HG02798 (cell line): ENCODE results near the gene KRT34.
"Not testable (repeated sequence)": the region's sequence is repeated elsewhere in the genome, so short reads cannot be mapped to it uniquely, and the experiment has no call there.

ENCODE experiments used
- ATAC-seq: cut with Tn5 transposase; IDR thresholded peaks from one replicate; pipeline ENCODE4 v1.9.1; 2021; ENCODE audit warnings: mild to moderate bottlenecking; ENCODE audit not compliant: unreplicated experiment, poor library complexity

KRT34 gene

DNA sequence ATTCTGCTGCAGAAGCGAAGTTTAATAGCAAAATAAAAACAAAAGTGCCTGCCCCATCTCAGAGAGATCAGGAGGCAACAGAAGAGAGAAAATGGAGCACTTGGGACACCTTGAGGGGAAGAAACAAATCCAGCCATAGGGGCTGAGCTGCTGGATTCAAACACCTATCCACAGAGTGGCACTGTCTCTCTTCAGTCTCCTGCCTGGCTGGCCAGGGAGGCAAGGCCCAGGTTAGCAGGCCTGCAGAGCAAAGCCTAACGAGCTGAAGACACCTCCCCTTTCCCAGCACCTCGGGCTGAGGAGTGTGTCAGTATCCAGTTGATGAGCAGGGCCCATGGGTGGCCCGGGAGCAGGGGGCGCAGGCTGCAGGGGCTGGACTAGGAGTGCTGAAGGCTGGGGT lies 24.1 kb upstream of the KRT34 start:
- no peak for ATAC-seq

DNA sequence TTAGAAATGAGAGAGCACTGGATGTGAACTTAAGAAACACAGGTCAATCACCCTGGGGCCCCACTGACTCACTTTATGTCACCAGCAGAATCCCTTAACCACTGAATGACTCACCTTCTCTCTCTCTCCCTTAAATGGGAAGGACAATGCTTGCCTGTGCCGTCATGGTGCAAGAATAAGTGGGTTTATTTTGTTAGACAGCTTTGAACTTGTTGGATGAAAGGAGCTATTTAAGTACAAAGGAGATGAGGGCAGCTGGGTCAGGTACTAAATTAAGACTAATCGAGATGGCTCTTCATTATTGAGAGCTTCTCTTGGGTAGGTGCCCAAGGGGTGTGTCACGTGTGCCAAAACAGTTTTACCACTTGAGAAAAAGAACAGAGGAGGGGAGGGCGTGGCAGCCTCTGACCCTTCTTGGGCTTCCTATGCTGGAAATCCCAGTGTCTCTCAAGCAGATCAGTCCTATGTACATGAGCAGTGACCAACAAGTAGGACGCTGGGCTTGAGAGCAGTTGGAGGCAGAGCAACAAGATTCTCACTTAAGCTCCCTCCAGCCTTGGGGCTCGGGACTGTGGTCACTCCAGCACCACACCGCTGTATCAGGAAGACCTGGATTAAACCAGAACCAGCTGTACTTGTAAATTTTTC lies 22.0 kb upstream of the KRT34 start:
- ATAC-seq = no peak

DNA sequence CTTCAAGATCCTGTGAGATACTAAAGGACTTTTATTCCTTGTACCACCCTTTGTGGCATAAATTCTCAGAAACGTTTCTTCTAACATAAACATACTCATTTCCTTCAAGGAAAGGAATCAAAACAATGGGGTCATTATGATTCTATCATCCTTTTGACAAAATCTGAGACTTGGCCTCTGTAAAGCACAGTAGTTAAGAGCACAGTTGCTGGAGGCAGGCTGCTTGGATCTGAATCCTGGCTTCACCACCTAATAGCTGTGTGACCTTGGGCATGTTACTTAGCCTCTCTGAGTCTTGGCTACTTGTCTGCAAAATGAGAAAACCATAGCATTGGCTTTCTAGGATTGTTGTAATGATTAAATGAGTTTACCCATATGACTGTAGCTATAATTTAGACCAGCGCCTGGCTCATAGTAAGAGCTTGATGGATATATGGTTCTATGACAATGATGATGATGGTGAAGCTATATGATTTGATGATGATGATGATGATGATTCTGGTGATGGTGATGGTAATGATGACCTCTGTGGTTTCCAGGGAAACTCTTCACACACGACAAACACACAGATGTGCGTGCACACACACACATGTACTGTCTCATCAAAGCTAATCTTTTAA lies 21.4 kb upstream of the KRT34 start:
- ATAC-seq = no peak

DNA sequence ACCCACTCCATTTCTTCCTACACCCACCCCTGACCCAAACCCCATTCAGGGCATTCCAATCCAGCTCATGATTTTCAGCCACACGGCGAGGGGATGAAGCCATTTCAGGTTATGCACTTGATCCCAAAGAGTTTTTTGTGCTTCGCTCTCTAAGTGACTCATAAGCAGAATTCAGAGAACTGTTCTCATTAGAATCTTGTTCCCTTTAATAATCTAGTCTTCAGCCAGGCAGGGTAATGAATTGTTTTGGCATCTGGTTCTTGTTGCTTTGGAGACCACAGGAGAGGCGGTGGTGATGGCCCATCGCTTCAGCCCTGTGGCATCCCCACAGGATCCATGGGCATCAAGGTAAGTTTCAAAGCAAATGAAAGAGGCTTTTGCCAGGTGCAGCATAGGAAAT lies 20.1 kb upstream of the KRT34 start:
- ATAC-seq = no peak

DNA sequence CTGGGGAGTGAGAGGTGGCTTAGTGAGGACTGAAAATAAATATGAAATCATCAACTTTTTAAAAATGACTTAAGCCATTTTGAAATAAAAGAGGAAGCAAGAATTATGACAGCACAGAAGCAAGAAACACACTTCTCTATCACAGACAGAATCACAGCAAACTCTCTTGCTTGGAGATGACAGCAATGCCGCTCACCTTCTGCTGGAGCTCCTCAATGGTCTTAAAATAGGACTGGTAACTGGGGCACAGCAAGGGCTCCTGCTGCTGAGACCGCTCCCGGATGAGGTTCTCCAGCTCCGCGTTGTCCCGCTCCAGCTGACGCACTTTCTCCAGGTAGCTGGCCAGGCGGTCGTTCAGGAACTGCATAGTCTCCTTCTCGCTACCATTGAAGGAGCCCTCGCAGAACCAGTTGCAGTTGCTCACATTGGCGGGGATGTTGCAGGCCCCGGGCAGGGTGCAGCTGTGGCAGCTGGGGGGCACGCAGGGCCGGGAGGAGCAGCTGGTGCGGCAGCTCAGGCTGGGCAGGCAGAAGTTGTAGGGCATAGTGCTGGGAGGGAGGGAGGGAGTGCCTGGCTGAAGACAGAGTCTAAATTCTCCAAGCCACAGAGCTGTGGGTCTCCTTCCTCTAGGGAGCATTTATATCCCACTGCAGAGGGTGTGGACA lies 15.0 kb upstream of the KRT34 start, which contains the start of gene KRT31:
KRT31 (minus strand) TSS at position 613 of the 665 bp plus-strand sequence; CDS start at position 544, 69 bp downstream.
- no peak for ATAC-seq

DNA sequence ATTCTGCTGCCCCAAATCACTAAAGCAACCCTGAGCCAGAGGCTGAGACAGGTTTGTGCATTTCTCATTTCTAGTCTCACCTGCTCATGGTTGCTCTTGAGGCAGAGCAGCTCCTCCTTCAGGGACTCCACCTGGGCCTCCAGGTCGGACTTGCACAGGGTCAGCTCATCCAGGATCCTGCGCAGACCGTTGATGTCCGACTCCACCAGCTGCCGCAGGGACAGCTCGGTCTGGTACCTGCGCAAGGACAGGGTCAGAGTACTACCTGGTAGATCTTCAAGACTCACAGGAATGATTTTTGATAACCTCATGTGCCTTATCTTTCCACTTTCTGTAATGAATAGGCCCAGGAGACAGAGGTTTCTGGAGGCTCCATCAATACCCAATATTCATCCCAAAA lies 14.2 kb upstream of the KRT34 start:
- ATAC-seq = no peak

DNA sequence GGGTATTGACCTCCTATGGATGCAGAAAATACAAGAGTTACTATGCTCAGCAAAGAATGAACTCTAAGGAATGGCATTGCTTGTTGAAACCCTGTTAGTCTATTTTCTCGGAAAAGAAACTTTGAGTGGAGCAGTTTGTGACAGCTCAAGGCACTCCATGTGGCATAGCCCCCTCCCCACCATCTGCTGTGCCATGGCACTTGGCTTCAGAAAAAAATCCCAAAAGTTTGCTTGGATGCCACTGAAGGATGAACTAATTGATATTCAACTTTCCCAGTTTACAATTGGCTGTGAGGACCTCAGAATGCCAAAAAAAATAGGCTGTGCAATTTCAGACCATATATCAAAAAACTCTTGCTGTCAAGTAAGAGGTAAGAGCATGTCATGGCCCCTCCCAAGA lies 13.5 kb upstream of the KRT34 start:
- ATAC-seq = no peak

DNA sequence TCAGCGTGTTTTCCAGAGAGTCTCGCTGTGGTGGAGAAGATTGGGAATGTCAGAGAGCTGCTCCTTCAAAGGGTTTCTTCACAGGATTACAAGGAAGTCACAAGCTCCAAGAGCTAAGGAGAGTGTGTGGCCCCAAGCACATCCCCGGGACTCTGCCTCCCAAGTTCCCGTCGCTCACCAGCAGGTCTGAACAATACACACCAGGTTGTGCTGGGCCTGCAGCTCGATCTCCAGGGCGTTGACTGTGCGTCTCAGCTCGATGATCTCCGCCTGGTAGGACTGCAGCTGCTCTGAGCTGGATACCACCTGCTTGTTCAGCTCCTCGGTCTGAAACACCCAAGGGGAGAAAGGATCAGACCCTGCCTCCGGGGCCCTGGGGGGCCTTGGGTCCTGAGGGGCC lies 12.9 kb upstream of the KRT34 start:
- not testable (repeated sequence) for ATAC-seq

DNA sequence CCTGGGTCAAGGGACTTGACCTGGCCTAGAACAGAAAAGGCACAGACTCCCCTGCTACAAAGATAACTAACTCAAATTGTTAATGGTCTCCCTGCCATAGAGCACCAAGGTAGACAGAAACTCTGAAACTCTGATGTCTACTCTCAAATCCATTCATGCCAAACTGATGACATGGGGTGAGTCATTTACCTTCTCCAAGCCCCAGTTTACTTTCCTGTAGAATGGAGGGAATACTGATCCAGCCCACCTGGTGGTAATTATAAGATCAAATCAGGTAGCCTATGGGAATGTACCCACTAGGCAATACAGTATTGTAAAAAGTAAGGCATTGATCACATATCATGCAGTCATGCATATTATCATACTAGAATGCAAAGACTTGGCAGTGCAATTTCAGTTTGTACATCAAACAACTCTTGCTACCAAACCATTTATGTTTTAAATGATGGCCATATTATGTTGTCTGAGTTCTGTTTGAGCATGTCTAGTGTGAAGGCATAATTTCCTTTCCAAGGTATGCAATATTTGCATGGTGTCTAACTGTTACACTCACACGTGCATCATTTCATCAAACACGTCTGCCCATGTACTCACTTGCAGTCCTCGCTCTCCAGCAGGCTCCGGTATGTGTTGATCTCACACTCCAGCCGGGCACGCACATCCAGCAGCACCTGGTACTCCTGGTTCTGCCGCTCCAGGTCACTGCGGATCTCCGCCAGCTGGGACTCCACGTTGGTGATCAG lies 12.3 kb upstream of the KRT34 start:
- ATAC-seq = no peak

DNA sequence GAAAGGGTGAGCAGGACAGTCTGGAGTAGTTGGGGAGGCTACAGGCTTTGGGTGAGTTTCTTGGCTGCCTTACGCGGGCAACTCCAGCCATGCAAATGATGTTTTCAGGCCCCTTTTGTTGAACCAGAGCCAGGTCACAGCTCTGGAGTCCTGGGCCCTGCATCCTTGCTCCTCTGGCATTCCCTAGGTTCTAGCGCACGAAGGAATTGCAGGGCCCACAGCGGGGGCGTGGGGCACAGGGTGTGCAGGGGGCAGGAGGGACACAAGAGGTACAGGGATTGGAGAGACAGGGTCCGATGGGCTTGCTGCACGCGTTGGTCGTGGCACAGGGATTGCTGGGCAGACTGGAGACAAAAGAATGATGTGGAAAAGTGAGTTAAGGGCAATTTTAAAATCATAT lies 11.7 kb upstream of the KRT34 start:
- ATAC-seq = no peak

DNA sequence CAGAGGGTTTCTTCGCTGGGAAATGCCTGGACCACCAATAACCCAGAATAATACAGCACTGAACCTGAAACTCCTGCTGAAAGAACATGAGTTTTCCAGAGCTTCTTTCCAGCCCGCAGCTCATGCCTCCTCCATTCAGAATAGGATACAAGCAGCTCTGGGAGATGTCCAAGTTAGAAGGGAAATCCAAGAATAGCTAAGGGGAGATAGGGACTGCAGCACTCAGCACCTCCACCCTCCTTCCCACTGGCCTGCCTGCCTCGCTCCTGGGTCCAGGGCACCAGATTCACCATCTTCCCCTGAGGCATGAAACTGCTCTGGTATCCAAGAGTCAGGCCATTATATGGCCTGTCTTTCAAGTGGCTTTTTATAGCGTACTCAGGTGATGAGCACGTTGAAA lies 11.2 kb upstream of the KRT34 start:
- ATAC-seq = no peak

DNA sequence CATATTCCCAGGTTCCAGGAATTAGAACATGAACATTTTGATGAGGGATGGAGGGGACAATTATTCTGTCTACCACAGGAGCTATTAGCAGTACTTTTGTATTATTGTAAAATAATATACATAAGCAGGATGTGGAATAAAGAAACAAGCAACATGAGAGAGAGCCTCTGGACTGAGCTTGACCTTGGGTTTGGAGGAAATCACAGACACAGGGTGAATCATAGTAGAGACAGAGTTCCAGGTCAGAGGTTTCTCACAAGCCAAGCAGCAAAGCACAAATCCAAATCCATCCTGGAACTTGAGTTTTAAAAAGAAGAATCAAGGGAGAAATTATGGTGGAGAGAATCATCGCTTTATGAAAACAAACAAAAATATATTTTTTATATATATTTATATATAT lies 10.2 kb upstream of the KRT34 start:
- no peak for ATAC-seq

DNA sequence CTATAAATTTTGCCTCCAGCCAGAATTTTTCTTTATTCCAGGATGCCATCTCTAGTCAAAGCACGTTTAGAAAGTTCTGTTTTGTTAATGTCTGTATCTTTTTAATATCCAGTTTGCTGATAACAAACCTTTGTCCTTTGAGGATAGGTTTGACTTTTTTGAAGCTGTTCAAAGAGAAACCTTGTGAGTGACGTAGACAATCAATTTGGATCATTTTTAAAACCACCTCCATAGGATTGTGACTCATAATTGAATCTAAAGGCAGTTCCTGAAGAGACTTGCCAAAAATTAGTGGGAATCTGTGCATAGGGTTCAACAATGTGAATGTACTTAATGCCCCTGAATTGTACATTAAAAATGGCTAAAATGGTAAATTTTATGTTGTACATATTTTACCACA lies 9.4 kb upstream of the KRT34 start:
- ATAC-seq = no peak

DNA sequence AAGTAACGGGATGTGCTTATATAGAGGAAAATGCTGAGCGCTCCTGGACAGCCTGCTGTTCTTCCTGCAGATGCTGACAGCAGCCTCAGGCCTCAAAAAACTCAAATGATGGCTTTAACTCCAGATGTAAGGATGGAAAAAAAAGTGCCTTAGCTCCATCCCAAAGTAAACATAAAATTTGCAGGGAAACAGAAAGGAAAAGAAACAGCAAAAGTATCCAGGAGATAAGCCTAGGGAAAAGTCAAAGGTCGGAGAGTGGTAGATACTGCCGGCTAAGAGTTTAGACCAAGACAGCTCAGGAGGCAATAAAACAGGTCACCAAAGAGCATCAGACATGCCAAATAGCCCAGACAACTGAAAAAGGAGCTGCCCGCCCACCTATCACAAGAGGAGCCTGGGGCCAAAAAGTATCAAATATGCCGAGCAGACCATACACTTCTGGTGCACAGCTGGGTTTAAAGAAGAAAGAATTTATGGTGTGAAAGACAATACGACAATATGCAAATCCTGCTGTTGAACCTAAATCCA lies 8.4 kb upstream of the KRT34 start:
- ATAC-seq = no peak

DNA sequence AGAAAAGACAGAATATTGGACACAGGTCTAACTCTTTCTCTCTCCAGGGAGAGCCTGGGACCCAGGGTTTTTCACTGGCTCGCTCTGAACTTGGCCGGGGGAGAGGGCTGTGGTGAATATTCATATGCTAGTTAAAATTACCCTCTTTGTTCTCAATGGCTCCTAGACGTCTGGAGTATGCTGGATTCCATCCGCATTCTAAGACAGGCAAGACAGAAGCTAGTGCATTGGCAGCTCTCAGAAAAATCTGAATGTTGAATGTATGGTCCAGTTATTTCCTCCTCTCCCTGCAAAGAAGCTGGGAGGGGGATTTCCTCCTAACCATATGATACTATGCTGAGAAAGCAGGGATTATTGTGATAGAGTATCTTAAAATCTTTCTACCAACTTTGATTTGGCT lies 5.6 kb upstream of the KRT34 start:
- ATAC-seq = no peak

DNA sequence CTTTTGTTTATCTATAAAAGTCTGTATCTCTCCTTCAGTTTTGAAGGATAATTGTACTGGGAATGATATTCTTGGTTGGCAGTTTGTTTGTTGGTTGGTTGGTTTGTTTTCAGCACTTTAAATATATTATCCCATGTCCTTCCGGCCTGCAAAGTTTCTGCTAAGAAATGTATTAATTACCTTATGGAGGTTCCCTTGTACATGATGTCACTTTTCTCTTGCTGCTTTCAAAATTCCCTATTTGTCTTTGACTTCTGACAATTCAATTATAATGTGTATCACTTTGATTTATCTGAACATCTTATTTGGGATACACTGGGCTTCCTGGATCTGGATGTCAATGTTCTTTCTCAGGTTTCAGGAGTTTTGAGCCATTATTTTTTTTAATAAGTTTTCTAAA lies 4.1 kb upstream of the KRT34 start:
- no peak for ATAC-seq

DNA sequence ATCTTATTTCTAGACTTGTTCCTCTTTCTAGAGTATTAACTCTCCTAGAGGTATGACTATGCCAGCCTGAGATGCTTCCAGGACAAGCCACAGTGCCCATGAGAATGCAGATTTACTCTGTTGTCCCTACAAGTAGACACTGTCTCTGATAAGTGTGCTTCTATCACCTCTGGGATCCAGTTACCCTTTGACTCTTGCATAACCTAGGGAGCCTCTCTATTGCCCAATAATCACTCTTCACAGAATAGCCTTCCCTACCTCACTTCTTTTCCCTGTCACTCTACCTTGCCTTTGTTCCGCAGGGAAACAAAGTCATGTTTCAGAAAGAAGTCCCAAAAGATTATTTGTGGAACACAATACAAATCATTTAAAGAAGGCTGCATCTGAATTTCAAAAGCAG lies 1.6 kb upstream of the KRT34 start:
- no peak for ATAC-seq

DNA sequence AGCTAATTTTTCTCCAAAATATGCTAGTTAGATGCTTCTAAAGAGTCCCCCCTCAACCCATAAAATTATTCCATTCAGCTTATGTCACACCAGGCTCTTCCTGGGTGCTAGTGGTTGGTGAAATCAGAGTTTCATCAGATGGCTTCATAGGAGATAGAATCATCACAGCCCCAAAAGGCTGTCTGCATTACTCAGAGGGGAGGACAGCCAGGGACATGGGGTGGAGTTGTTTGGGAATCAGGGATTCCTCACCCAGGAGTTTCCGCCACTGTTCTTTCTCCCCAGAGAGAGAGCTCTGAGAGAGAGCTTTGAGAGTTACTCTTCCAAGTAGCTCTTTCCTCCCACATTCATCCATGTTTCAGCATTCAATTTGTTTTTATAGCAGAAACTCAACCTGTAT lies 288 bp upstream of the KRT34 start:
- no peak for ATAC-seq

DNA sequence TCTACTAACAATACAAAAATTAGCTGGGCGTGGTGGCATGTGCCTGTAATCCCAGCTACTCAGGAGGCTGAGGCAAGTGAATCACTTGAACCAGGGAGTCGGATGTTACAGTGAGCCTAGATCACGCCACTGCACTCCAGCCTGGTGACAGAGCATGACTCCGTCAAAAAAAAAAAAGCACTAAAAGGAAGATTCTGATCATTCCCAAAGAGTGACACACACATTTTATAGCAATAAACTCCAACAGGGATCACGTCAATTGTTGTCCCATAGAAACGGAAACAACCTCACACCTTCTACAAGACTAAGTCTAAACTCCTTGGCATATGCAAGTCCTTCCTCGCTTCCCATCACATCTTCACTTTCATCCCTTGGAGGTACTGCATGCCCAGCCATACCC lies 2.0 kb downstream of the KRT34 start:
- not testable (repeated sequence) for ATAC-seq

DNA sequence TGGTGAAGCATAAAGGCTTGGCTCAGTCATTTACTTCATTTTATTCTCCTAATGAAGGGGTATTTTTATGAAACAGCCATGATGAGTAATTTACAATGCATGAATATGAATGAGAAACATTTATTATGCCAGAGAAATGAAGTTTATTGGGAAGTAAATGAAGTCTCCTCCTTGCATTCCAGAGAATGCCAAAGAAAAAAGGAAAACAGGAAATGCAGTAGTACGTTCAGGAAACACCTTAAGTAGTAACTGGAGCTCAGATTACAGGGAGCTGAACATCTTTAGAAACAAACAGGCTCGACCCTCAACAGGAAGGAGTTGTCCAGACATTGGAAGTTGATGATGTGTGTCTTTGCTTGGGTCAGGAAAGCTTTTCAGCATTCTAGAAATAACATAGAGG lies 4.6 kb downstream of the KRT34 start:
- no peak for ATAC-seq

DNA sequence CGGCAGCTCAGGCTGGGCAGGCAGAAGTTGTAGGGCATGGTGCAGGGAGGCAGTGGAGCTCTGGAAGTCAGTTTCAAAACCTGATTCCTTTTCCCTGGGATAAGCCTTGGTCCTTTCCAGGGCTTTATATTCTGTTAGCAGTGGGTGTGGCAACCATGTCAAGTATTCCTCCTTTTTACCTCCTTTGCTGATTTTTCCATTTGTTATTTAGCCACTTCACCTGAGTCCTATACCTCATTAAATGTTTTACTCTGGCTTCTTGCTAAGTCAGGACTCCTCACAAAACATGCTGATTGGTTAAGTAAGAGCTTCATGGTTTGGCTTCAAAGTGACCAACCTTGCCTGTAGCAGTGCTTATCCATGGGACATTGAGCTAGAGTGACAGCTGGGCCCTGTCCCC lies 12.4 kb downstream of the KRT34 start, which contains the start of gene KRT33B:
KRT33B (minus strand) TSS at position 101 of the 400 bp plus-strand sequence; CDS start at position 38, 63 bp downstream.
- ATAC-seq = no peak
